GM12878 (cell line): Measurements from ENCODE around the gene UBE2J2. TPM values are rescaled to one million over a fixed set of nuclear protein-coding genes. Genes with fewer than 3 reads are reported as not detected.

Source experiments
- ATF7 ChIP-seq: fragments of 450-650 bp; IDR thresholded peaks from 2 replicates; pipeline ENCODE4 v1.6.1; 2016; ENCODE audit warnings: low read depth, mild to moderate bottlenecking
- BHLHE40 ChIP-seq, 2 experiments: fragments of 450-650 bp in 1 of 2; IDR thresholded peaks; 2 replicates each; pipeline ENCODE4 v1.6.1; 2011 to 2017; ENCODE audit warnings: low read depth in 2 of 2, borderline replicate concordance in 1 of 2, improper control_type of control experiment in 1 of 2, low read length in 1 of 2, mild to moderate bottlenecking in 1 of 2
- CHD4 ChIP-seq: fragments of 200-600 bp; sonication (generic); IDR thresholded peaks from 2 replicates; pipeline ENCODE4 v1.6.1; 2016; ENCODE audit warnings: mild to moderate bottlenecking
- E2F4 ChIP-seq: IDR thresholded peaks from 2 replicates; pipeline ENCODE4 v1.6.1; 2012; ENCODE audit warnings: low read depth, low read length, improper control_type of control experiment
- FOXM1 ChIP-seq: IDR thresholded peaks from 2 replicates; pipeline ENCODE4 v1.6.1; 2012; ENCODE audit warnings: low read depth, mild to moderate bottlenecking, inconsistent platforms, low read length, moderate library complexity
- HDAC2 ChIP-seq: fragments of 200-600 bp; sonication (generic); IDR thresholded peaks from 2 replicates; pipeline ENCODE4 v1.6.1; 2017
- IRF4 ChIP-seq: IDR thresholded peaks from 2 replicates; pipeline ENCODE4 v1.6.1; 2011; ENCODE audit warnings: low read depth, low read length
- MEF2A ChIP-seq: IDR thresholded peaks from 2 replicates; pipeline ENCODE4 v1.6.1; 2011; ENCODE audit warnings: low read depth, mild to moderate bottlenecking, low read length, moderate library complexity; ENCODE audit not compliant: insufficient read depth
- NFIC ChIP-seq: IDR thresholded peaks from 2 replicates; pipeline ENCODE4 v1.6.1; 2012; ENCODE audit warnings: low read depth, mild to moderate bottlenecking, inconsistent platforms, low read length, moderate library complexity
- RAD21 ChIP-seq: IDR thresholded peaks from 2 replicates; pipeline ENCODE4 v1.6.1; 2011; ENCODE audit warnings: mild to moderate bottlenecking, low read depth, low read length, moderate library complexity; ENCODE audit not compliant: insufficient read depth
- REST ChIP-seq: IDR thresholded peaks from 2 replicates; pipeline ENCODE4 v1.6.1; 2012; ENCODE audit warnings: mild to moderate bottlenecking, low read depth, low read length
- SP1 ChIP-seq: IDR thresholded peaks from one replicate; pipeline ENCODE4 v1.6.1; 2011; ENCODE audit warnings: low read depth, low read length
- TCF3 ChIP-seq: IDR thresholded peaks from 2 replicates; pipeline ENCODE4 v1.6.1; 2012; ENCODE audit warnings: low read depth, mild to moderate bottlenecking, low read length, borderline replicate concordance; ENCODE audit not compliant: insufficient read depth
- YBX1 ChIP-seq: fragments of 450-650 bp; IDR thresholded peaks from 2 replicates; pipeline ENCODE4 v1.6.1; 2016; ENCODE audit warnings: antibody characterized with exemption
- YY1 ChIP-seq: IDR thresholded peaks from 2 replicates; pipeline ENCODE4 v1.6.1; 2011; ENCODE audit warnings: low read depth, mild to moderate bottlenecking, low read length
- ZBTB11 ChIP-seq: fragments of 450-650 bp; formaldehyde crosslinking; IDR thresholded peaks from 2 replicates; pipeline ENCODE4 v1.5.0; 2022; ENCODE audit warnings: mild to moderate bottlenecking, missing genetic modification characterization
- ZNF24 ChIP-seq: fragments of 450-650 bp; IDR thresholded peaks from 2 replicates; pipeline ENCODE4 v1.6.1; 2017; ENCODE audit warnings: antibody characterized with exemption, mild to moderate bottlenecking
- polyA plus RNA-seq, 11 experiments: library from polyadenylated mRNA; depleted of rRNA in 4 of 11; unstranded in 6 of 11; stranded (reverse) in 5 of 11; fragments of >200 nt; fragmentation: Nextera tagmentation in 4 of 11; fragmentation: Illumina TruSeq in 1 of 11; extraction: Ambion mirVana in 4 of 11; extraction: Trizol in 1 of 11; gene quantifications; 1 replicate in 1 of 11; 2 replicates in 10 of 11; pipeline versions ENCODE4 v1.2.1 to v1.2.3, GENCODE V29; 2011 to 2016; ENCODE audit warnings: inconsistent platforms in 2 of 11, missing spikeins in 2 of 11, low read depth in 1 of 11
- total RNA-seq, 4 experiments: library from RNA; depleted of rRNA in 3 of 4; stranded (reverse); fragments of >200 nt in 3 of 4; fragmentation: Illumina TruSeq in 1 of 4; extraction: Trizol in 1 of 4; gene quantifications; 2 replicates each; pipeline versions ENCODE4 v1.2.1 to v1.2.3, GENCODE V29; 2013 to 2021
- TF ChIP-seq, protein P1 (sequence below): IDR thresholded peaks from 2 replicates; pipeline ENCODE4 v1.6.1; 2011; ENCODE audit warnings: mild to moderate bottlenecking, low read depth, low read length, moderate library complexity; ENCODE audit not compliant: insufficient replicate concordance
- TF ChIP-seq, protein P2 (sequence below): fragments of 450-650 bp; IDR thresholded peaks from 2 replicates; pipeline ENCODE4 v1.6.1; 2017; ENCODE audit warnings: borderline replicate concordance

The UBE2J2 gene
- total and polyA plus RNA-seq, 10 of the 15 experiments (the other 5 are each of a cell fraction or from before 2014, with no cell fraction given), result 0.72 to 70.5 (median 49.2) TPM

GRCh38 chr1:1291548-1292441 is 18.1 kb upstream of the UBE2J2 start (continued):
- TF ChIP-seq BHLHE40 (IDR thresholded peaks at IDR 0.05; ENCODE audit: borderline replicate concordance in 1 of 2, low read depth in 2 of 2, low read length in 1 of 2) (peak in 1 of 2 experiments; percentile 38; a peak in 1 of 4 replicates), MEF2A (no peak), REST (no peak), YY1 (0 out of 2 replicates have a peak, but pooled peaks have one; percentile 21), CHD4 (no peak), ATF7 (no peak), IRF4 (no peak), FOXM1 (no peak), TCF3 (0 out of 2 replicates have a peak, but pooled peaks have one; percentile 49), ZBTB11 (CRISPR knock-in tag) (no peak), NFIC (no peak), RAD21 (peak; percentile 62), HDAC2 (no peak), ZNF24 (no peak), SP1 (no peak), YBX1 (no peak), E2F4 (no peak)
- TF ChIP-seq, protein P1, sequence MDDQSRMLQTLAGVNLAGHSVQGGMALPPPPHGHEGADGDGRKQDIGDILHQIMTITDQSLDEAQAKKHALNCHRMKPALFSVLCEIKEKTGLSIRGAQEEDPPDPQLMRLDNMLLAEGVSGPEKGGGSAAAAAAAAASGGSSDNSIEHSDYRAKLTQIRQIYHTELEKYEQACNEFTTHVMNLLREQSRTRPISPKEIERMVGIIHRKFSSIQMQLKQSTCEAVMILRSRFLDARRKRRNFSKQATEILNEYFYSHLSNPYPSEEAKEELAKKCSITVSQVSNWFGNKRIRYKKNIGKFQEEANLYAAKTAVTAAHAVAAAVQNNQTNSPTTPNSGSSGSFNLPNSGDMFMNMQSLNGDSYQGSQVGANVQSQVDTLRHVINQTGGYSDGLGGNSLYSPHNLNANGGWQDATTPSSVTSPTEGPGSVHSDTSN, result no peak
- TF ChIP-seq, protein P2, sequence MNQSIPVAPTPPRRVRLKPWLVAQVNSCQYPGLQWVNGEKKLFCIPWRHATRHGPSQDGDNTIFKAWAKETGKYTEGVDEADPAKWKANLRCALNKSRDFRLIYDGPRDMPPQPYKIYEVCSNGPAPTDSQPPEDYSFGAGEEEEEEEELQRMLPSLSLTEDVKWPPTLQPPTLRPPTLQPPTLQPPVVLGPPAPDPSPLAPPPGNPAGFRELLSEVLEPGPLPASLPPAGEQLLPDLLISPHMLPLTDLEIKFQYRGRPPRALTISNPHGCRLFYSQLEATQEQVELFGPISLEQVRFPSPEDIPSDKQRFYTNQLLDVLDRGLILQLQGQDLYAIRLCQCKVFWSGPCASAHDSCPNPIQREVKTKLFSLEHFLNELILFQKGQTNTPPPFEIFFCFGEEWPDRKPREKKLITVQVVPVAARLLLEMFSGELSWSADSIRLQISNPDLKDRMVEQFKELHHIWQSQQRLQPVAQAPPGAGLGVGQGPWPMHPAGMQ, result no peak
